ENCODE results near the gene GLRX3. TPM values are rescaled to one million over a fixed set of nuclear protein-coding genes. Genes with fewer than 3 reads are reported as not detected.

Gene GLRX3
- total and polyA plus RNA-seq, 7 donors, result 40.5 to 93.1 (median 53.5) TPM

- TF ChIP-seq, protein P1, sequence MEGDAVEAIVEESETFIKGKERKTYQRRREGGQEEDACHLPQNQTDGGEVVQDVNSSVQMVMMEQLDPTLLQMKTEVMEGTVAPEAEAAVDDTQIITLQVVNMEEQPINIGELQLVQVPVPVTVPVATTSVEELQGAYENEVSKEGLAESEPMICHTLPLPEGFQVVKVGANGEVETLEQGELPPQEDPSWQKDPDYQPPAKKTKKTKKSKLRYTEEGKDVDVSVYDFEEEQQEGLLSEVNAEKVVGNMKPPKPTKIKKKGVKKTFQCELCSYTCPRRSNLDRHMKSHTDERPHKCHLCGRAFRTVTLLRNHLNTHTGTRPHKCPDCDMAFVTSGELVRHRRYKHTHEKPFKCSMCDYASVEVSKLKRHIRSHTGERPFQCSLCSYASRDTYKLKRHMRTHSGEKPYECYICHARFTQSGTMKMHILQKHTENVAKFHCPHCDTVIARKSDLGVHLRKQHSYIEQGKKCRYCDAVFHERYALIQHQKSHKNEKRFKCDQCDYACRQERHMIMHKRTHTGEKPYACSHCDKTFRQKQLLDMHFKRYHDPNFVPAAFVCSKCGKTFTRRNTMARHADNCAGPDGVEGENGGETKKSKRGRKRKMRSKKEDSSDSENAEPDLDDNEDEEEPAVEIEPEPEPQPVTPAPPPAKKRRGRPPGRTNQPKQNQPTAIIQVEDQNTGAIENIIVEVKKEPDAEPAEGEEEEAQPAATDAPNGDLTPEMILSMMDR (IDR thresholded peaks at IDR 0.05), result no peak
- TF ChIP-seq POLR2AphosphoS5 (IDR thresholded peaks at IDR 0.05) (no peak), POLR2A (IDR thresholded peaks at IDR 0.05) (no peak), EP300 (IDR thresholded peaks at IDR 0.05) (no peak)
- Histone ChIP-seq H3K36me3 (no peaks in the 10 kb centered on the region), H3K9me3 (no peaks in the 10 kb centered on the region), H3K27me3 (peaks cover 0 to 3% (median 0%) of the 10 kb centered on the region in 3 donors), H3K4me1 (no peaks in the 10 kb centered on the region), H3K4me3 (no peak overlapping the region), H3K27ac (no peak overlapping the region)
- 63 to 79% methylated on average over 3 of the region's 3 CpGs for WGBS, 2 donors
- DNase-seq, result no peak
- intact Hi-C loops (cut with DNase I), result no loop called here
These were observed 71.0 kb downstream of the GLRX3 start for GRCh38 chr10:130207205-130207604.

GRCh38 chr10:130208807-130209206, 72.6 kb downstream of the GLRX3 start:
- no peak for DNase-seq
- intact Hi-C loops (cut with DNase I), result no loop called here
- no peaks in the 10 kb centered on the region for H3K9me3 ChIP-seq
- H3K27ac ChIP-seq, result no peak overlapping the region
- 30 to 50% methylated on average over 3 of the region's 3 CpGs for WGBS, 2 donors
- peaks cover 0 to 19% (median 0%) of the 10 kb centered on the region in 3 donors for H3K27me3 ChIP-seq
- no peaks in the 10 kb centered on the region for H3K4me1 ChIP-seq
- H3K36me3 ChIP-seq, result no peaks in the 10 kb centered on the region
- no peak overlapping the region for H3K4me3 ChIP-seq
- TF ChIP-seq POLR2A (IDR thresholded peaks at IDR 0.05) (no peak), EP300 (IDR thresholded peaks at IDR 0.05) (no peak), POLR2AphosphoS5 (IDR thresholded peaks at IDR 0.05) (no peak)
- TF ChIP-seq, protein P1 (IDR thresholded peaks at IDR 0.05), result no peak

DNA sequence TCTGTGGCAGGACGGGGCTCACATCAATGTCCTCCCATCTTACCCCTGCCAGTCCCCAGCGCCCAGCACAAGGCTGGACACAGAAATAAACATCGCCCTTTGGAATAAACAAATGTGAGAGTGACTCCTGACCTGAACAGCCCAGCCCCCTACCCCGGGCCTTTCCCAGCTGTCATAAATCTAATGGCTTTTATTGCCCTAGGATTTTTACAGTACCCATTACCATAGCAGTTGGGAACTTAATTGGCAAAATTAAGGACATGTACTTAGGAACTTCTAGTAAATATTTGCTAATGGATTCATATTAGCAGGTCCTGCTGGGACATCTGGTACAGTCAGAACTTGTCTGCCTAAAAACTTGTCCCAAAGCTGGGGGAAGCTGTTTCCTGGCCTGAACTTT, 76.6 kb downstream of the GLRX3 start:
- H3K36me3 ChIP-seq, result no peaks in the 10 kb centered on the region
- intact Hi-C loops (cut with DNase I), result no loop called here
- no peak overlapping the region for H3K27ac ChIP-seq
- 17 to 36% methylated on average over 4 of the region's 4 CpGs for WGBS, 2 donors
- H3K9me3 ChIP-seq, result no peaks in the 10 kb centered on the region
- TF ChIP-seq POLR2A (IDR thresholded peaks at IDR 0.05), result no peak
- TF ChIP-seq EP300 (IDR thresholded peaks at IDR 0.05), result no peak
- no peak for TF ChIP-seq POLR2AphosphoS5 (IDR thresholded peaks at IDR 0.05)
- TF ChIP-seq, protein P1 (IDR thresholded peaks at IDR 0.05), result no peak
- H3K27me3 ChIP-seq, result peaks cover 0 to 29% (median 0%) of the 10 kb centered on the region in 3 donors
- no peak for DNase-seq
- no peak overlapping the region for H3K4me3 ChIP-seq
- H3K4me1 ChIP-seq, result no peaks in the 10 kb centered on the region

GRCh38 chr10:130213286-130214080, 77.3 kb downstream of the GLRX3 start:
- Histone ChIP-seq H3K9me3 (no peaks in the 10 kb centered on the region), H3K4me1 (no peaks in the 10 kb centered on the region), H3K4me3 (peak overlapping the region in 1 of 4 donors; percentile 18), H3K27ac (no peak overlapping the region), H3K27me3 (peaks cover 0 to 29% (median 0%) of the 10 kb centered on the region in 3 donors), H3K36me3 (no peaks in the 10 kb centered on the region)
- intact Hi-C loops (cut with DNase I), result no loop called here
- WGBS, 2 donors, result 87 to 91% methylated on average over 51 of the region's 51 CpGs
- TF ChIP-seq, protein P1 (IDR thresholded peaks at IDR 0.05), result no peak
- TF ChIP-seq POLR2AphosphoS5 (IDR thresholded peaks at IDR 0.05) (no peak), EP300 (IDR thresholded peaks at IDR 0.05) (no peak), POLR2A (IDR thresholded peaks at IDR 0.05) (no peak)
- DNase-seq, result no peak

All from sigmoid colon (tissue), 7 donors.